ENCODE data around the gene CSKMT.
A peak's percentile ranks its signal among the peaks of the same experiment; 100 is the strongest.
"Not testable (repeated sequence)": the region's sequence is repeated elsewhere in the genome, so short reads cannot be mapped to it uniquely, and the experiment has no call there.

CSKMT gene, protein sequence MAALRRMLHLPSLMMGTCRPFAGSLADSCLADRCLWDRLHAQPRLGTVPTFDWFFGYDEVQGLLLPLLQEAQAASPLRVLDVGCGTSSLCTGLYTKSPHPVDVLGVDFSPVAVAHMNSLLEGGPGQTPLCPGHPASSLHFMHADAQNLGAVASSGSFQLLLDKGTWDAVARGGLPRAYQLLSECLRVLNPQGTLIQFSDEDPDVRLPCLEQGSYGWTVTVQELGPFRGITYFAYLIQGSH

DNA sequence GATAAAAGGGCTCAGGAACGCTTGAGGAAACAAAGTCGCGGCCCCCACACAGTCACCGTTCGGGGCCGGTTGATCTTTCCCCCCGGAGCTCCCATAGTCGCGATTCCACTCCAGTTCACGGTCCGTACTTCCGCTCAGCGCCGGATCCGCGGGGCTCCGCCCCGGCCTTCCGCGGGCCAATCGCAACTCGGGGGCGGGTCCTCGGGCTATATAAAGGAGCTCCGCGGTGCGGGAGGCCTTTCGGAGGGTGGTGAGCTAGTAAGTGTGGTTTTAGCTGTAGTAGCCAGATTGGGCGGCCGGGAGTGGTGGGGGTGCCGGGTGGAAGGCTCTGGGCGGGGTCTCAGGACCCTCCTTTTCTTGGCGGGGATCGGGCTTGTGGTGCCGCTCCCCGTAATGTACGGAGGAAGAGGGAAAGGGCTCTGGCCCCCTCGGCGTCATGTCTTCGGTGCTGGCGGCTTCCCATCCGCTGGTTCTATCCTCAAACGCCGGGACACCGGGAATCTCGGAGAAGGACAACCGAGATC lies at the start of gene CSKMT, which contains the start of gene C11orf98:
Gene CSKMT, plus strand, starts transcription at position 238 of the 524 bp plus-strand sequence. CDS start 568 bp downstream, outside the sequence.
Gene C11orf98, minus strand, starts transcription at position 136 of the 524 bp plus-strand sequence. Its CDS starts 41 bp downstream, at position 95.
- peak; percentile 51 to 75 for DNase-seq

DNA sequence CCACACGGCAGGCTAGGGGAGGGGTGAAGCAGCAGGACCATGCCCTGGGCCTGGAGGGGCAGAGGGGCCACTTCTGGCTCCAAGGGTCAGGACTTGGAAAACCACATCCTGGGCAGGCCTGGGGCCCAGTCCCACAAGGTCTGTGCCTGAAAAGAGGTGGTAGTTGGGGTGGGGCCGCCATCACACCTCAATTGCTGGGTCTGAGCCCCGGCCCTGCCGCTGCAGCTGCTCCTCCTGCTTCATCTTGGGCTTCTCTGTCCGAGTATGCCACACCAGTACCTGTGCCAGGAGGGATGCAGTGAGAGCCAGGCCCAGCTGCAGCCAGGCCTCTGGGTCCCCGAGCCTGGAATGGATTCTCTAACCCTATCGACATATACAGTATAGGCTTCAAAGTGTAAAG lies 49.6 kb upstream of the CSKMT start:
- DNase-seq: no peak

DNA sequence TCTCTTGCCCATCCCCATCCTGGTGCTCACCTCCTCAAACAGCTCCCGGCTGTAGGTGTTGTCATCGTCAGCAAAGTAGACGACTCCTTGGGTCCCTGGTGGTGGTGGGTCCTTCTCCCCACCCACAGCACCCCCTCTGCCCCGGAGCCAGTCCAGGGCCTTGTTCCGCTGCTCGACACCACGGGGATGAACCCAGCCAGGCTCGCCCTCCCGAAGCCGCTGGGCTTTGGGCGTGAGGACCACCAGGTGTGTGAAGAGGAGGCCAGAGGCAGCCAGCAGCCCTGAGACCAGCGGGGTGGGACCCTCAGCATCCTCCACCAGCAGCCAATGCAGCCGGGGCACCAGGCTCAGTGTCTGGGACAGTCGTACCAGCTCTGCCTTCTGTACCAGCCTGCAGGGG lies 48.2 kb upstream of the CSKMT start:
- not testable (repeated sequence) for DNase-seq

DNA sequence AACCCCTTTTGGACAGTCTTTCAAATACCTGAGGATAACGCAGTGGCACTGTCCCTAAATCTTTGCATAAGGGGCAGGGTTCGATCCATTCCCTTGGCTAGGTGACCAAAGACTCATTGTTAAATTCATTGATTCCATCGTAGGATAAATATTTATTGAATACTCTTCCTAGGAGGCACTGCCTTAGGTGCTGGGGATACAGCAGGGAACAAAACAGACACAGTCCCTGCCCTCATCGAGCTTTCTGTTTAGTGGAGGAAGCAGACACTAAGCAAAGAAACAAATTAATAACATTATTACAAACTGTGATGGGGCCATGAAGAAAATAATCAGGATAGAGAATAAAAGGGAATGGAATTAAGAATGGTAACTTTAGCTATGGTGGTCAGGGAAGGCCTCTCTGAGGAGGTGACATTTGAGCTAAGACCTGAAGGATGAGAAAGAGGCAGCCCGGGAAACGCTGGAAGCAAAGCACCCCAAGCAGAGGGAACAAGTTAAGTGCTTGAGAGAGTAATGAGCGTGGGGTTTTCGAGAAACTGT lies 44.0 kb upstream of the CSKMT start:
- no peak for DNase-seq

DNA sequence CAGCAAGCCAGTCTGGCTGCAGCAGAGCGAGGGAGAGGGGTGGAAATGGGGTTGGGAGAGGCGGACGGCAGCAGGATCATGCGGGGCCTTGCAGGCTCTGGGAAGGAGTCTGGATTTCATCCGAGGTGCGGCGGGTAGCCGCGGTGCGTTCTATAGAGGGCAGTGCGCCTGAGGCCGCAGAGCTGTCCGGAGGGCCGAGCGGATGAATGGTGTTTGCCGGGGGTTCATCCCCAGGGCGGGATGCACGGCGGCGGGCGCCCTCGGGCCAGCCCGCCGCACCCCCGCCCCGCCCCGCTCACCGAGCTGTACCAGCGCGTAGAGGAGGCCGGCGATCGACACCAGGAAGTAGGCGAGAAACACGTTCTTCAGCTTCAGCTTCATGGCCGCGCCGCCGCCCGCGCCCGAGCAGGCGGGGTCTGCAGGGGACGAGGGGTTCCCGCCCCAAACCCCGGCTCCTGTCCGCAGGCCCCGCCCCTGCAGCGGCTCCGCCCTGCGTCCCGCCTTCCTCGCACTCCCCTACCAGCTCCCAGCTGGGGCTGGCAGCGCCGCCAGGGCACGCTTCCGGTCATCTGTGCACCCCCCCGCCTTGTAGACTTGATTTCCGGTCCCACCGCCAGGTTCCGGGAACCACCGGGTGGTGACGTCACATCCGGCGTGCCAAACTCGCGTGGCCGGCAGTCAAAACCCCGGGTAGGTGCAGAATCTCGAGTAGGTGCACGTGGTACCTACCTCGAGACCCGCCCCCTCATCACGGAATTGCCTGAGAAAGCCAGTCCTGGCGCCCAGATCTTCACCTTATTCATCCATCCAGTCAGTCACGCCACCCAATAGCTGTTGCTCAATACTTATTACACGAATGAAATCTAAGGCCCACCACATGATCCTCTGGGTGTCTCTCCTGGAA lies 43.3 kb upstream of the CSKMT start, which contains the start of gene B3GAT3:
Gene B3GAT3, minus strand, starts transcription at position 420 of the 904 bp plus-strand sequence. Its CDS starts 39 bp downstream, at position 381.
- peak; percentile 87 to 89 for DNase-seq

DNA sequence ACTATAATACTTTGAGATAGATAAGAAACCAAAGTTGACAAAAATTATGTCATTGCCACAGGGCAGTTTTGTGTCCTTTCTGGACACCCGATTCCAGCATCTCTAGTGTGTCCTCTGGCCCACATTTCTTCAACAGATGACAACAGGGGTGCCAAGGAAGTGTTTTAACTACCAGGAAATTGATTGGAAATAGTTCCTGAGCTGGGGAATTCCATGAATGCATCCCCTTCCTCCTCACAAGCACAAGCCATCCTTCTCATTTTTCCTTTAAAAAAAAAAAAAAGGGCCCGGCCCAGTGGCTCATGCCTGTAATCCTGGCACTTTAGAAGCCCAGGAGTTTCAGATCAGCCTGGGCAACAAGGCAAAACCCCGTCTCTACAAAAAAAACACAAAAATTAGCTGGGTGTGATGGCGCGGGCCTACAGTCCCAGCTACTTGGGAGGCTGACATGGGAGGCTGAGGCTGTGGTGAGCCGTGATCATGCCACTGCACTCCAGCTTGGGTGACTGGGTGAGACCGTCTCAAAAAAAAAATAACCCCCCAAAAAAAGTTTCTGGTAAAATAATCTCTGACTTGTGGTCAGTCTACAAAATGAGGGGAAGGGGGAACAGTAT lies 42.5 kb upstream of the CSKMT start:
- DNase-seq: no peak

DNA sequence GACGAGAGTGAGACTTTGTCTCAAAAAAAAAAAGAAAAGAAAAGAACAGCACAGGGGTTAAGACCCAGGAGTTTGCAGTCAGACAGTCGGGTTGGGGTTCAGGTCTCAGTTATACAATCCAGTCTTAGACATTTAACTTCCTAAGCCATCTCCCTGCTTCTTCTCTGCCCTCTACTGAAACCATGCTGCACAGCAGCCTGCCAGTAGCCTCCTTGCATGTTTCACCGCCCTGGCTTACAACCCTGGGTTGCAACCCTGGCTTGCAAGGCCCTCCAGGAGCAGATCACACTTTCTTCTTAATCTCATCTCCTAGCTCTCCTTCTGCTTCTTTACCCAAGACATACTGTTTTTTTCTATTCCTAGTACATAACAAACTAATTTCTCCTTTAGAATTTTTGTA lies 37.4 kb upstream of the CSKMT start:
- DNase-seq: no peak

DNA sequence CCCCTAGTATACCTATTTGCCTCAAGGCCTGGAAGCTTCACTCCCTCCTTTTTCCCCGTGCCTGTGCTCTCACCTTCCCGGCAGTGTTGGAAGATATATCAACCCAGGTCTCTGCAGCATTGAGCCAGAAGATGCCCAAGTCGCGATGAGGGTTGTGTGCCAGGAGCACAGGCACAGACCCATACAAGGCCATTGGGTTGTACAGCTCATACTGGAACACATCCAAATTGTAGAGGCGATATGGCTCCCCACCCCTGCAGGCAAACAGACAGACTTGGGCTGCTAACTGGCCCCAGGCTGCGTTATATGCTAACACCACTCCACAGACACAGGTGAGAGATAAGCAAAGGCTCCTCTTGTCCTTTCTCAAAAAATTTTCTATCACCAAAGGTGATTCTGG lies 32.6 kb upstream of the CSKMT start:
- DNase-seq: no peak

DNA sequence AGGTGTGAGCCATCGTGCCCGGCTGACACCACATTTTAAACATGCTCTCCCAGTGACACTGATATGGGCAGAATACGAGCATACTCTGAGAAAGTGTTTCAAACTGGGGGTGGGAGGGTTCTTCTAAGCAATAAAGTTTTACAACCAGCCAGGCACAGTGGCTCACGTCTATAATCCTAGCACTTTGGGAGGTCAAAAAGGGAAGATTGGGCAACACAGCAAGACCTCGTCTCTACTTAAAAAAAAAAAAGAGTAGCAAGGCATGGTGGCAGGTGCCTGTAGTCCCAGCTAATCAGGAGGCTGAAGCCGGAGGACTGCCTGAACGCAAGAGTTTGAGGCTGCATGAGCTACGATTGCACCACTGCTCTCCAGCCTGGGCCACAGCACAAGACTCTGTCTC lies 20.9 kb upstream of the CSKMT start:
- DNase-seq: no peak

DNA sequence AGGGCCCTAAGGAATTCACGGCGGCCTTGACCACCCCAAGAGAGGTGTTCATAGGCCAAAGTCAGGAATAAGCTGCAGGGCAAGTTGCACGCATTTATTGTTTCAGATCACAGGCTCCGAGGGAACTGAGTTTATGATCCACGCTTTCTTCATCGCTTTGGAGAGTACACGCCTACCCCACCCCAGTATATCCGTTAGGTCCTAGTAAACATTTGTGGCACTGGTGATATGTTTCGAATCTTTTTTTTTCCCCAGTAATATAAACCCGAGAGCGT lies 19.5 kb upstream of the CSKMT start:
- DNase-seq: no peak

DNA sequence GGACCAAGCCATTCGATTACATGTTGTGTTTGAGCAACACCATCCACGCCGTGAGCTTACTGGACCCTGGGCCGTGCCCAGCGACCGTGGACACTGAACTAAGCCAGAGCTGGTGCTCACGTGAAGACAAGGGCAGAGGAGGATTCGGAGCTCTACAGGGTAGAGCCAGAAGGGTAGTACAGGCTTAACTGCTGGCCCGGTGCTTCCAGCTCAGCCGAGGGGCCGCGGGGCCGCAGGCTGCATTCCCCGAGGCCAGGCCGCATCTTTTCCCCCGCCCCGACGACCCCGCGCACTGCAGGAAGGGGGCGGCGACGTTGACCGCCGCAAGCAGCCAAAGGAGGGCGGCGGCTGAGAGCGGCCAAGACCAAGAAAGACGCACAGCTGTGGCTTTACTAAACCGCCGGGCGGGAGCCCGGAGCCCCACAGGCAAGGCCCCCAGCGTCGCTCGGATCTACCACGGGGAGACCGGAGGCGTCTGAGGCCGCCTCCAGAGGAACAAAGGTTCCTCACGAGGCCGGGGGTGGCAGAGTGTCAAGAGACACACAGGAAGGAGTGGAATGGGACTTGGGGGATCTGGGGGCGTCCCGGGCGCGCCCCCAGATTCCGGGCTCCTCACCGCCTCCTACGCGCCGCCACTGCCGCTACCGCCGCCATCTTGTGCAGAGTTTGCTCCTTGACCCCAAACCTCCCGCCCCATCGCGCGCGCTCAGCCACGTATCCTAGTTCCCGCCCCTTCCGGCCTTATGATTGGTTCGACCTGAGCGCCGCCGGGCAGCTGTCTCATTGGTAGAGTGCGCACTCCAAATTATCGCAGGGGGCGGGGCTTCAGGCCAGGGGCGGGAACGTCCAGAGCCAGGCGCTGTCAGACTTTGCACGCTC lies 18.9 kb upstream of the CSKMT start, which contains the start of gene GANAB:
Gene GANAB, minus strand, starts transcription at position 668 of the 879 bp plus-strand sequence. Its CDS starts 14 bp downstream, at position 654.
- peak; percentile 69 to 91 for DNase-seq

DNA sequence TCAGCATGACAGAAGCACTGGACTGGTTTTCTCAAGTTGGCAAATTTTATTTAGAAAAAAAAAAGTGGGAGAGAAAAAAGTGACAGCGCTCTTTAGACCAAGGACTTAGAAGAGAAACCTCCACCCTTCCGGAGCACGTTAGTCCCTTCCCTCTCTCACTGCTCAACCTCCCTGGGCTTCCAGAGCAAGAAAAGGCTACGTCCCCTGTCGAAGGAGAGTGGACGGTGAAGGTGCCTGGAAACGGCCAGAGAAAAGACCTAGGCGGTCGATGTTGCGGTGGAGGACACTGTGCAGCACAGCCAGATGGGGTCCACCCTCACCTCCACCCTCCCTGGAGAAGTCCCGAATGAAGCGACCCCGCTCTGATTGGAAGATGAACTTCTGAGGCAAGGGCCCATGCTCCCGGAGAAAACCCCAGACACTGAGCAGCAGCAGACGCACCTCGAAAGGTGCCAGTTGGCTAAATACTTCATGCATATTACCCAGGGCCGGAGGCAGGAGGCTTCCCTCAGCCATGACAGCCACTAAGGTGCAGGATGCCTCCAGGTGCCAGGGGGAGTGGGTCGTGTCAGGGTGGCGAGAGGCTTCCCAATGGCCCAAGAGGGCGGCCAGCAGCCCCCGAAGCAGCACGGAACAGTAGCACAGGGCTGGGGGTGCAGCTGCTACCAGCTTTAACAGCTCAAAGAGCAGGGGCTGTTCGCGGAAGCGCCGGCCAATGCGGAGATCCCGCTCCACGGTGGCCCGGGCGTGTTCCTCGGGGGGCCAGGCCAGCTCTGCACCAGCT lies 18.1 kb upstream of the CSKMT start:
- no peak for DNase-seq

DNA sequence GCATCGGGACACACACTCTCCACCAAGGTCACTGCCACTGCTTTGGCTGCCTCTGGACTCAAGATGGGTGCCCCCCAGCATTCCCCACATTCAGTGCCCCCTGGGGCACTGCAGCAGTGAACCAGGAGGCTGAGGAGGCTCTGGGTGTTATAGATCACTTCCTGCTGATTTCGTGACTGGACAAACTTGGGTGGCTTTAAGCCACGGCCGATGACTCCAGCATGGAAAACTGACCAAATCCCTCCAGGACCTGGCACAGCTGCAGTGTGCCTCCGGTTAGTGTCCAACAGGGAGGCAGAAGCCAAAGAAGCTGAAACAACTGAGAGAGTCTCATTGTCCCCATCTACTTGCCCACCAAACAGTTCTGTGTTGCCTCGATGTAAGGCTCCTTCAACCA lies 17.5 kb upstream of the CSKMT start:
- DNase-seq: no peak

DNA sequence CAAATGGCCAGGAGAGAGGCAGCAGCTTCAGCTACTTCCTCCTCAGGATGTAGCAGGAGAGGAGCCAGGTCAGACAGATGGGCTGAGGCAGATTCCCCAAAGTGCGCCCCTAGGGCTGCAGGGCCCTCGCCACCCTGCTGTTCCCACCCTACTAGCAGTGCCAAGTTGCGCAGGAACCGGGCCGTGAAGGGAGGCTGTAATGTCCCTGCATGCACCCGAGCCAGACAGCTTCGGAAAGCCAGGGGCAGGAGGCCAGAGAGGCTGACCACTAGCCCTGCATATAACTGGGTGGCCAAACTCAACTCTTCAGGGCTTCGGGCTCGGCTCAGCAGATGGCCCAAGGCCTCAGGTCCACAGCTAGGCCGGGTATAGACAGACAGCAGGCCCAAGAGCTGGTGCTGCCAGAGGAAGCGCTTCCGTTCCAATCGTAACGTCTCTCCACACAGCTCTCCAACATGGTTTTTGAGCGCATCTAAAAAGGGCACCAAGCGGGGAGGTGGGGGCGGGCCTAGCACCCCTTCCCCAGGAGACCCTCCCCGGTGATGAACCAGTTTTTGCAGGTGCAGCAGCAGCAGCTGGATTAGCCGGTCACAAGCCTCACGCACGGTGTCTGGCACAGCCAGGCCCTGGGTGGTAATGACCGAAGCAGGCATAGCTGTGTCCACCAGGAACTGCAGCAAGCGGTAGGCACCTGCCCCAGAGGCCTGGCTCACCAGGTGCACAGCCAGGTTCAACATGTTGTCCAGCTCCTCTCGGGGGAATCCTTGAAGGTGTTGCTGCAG lies 16.7 kb upstream of the CSKMT start:
- no peak for DNase-seq

DNA sequence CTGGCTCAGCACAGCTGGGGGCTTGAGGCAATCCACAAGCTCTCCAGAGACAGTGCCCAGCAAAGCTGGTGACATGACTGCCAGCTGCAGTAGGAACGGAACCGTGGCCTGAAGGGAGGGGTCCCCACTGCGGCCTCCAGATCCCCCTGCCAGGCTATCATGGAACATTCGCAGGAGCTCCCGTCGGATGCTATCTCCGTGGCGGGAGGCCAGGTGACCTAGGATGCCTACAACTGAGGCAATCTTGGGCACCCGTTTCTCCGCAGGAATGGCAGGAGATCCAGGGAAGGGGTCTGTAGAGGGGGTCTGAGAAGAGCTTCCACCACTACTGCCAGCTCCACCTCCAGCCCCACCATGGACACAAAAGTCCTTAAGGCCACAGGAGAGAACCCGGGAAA lies 16.1 kb upstream of the CSKMT start:
- DNase-seq: no peak

DNA sequence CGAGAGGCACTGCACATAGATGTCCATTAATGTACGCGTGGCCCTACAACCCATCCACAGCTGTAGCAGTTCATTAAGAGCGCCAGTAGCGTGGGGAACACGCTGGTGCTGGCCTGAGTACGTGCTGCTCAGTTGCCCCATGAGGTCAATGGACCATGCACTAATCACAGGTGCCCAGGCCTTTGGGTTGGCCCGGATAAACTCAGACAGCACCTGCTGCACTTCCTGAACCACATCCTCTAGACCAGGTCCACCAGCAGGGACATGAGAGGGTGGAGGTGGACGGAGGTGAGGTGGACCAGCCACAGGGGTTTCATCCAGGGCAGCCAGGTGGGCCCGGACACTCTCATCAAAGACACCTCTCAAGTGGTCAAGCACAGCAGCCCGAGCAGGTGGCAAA lies 15.6 kb upstream of the CSKMT start:
- no peak for DNase-seq

DNA sequence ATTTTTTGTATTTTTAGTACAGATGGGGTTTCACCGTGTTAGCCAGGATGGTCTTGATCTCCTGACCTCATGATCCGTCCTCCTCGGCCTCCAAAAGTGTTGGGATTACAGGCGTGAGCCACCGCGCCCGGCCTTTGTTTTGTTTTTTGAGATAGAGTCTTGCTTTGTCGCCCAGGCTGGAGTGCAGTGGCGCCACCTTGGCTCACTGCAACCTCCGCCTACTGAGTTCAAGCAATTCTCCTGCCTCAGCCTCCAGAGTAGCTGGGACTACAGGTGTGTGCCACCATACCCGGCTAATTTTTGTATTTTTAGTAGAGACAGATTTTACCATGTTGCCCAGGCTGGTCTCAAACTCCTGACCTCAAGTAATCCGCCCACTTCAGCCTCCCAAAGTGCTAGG lies 14.8 kb upstream of the CSKMT start:
- not testable (repeated sequence) for DNase-seq

DNA sequence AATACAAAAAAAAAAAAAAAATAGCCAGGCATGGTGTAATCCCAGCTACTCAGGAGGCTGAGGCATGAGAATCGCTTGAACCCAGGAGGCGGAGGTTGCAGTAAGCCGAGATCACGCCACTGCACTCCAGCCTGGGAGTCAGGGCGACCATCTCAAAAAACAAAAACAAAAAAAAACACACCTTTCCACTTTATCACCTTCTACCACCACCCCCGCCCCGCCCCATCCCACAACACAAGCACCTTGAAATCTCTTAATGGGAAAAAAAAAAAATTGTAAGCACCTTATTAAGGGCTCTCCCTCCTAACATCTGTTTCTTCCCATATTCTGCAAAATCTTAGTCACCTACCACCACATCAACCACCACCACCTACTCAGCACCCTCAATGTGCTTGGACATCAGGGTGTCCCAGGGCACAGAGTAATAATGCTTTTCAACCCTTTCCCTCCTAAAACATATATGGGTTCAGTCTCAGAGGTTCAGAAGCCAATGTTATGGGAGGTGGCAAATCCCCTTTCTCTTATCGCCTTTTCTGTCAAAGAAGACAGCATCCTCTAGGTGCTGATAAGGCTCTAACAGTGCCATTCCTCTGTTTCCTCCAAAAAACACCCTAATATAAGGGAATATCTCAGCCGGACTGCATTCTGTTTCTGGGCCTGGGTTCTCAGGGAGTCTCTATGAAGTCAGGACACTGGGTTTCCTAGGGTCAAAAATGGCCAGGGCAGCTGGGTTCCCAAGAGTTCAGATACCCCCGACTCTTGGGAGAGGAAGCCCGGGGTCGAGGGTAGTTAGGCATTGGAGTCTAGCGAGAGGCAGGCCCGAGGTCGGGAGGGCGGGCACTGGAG lies 12.7 kb upstream of the CSKMT start:
- DNase-seq: no peak

DNA sequence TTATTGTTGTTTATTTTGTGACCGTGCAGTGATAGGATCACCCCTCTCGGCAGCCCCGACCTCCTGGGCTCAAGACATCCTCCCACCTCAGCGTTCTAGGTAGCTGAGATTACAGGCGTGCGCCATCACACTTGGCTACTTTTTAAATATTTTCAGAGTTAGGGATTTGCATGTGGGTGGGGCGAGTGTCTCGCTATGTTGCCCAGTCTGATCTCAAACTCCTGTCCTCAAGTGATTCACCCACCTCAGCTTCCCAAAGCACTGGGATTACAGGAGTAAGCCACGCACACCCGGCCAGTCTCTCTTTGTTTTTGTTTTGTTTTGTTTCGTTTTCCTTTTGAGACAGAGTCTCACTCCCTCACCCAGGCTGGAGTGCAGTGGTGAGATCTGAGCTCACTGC lies 10.8 kb upstream of the CSKMT start:
- DNase-seq: no peak
